Astrocyte (in vitro differentiated cells and primary cell): ENCODE measurements around the gene TTC34.

ENCODE experiments used
- CTCF ChIP-seq: IDR thresholded peaks from 2 replicates; pipeline ENCODE4 v1.5.1; 2011; ENCODE audit warnings: low read depth, mild to moderate bottlenecking, inconsistent platforms, low read length, moderate library complexity; ENCODE audit not compliant: insufficient read depth
- EZH2 ChIP-seq: IDR thresholded peaks from 2 replicates; pipeline ENCODE4 v1.6.1; 2012; ENCODE audit warnings: mild to moderate bottlenecking, low read length, inconsistent platforms; ENCODE audit not compliant: insufficient read depth

- TF ChIP-seq CTCF, result no peak
- TF ChIP-seq EZH2, result no peak
These were observed 33.5 kb upstream of the TTC34 start for GRCh38 chr1:2834741-2835564.
